A673 (cell line): Measurements from ENCODE around the gene TNFSF15. TPM values are rescaled to one million over a fixed set of nuclear protein-coding genes. Genes with fewer than 3 reads are reported as not detected.
A peak's percentile ranks its signal among the peaks of the same experiment; 100 is the strongest.
"Not testable (repeated sequence)": the region's sequence is repeated elsewhere in the genome, so short reads cannot be mapped to it uniquely, and the experiment has no call there.

Experiments used
- BruUV-seq: library from RNA; stranded (reverse); fragments of 400-500 nt; replicated peaks from 2 replicates; lab custom pipeline; 2021; lab: Mats Ljungman, UMichigan
- CTCF ChIA-PET: fragments of 300-600 bp; sonication (Branson Sonifier 250); formaldehyde crosslinking; loops from one replicate; lab custom pipeline; 2022; ENCODE audit warnings: antibody characterized with exemption; lab: Charles Lee
- POLR2A ChIA-PET: fragments of 300-600 bp; sonication (Branson Sonifier 250); formaldehyde crosslinking; loops from one replicate; lab custom pipeline; 2022; ENCODE audit warnings: antibody characterized with exemption; ENCODE audit not compliant: low non-redundant PET; lab: Charles Lee
- DNase-seq: peaks from one replicate; pipeline ENCODE4 v3.0.0-alpha.2; 2015; ENCODE audit warnings: low spot score
- H3K27ac ChIP-seq: fragments of 200-600 bp; sonication (generic); 2 replicates; pipeline ENCODE4 v1.5.1; 2016; ENCODE audit warnings: mixed run types, low read depth, mild to moderate bottlenecking, mixed read lengths, antibody characterized with exemption, low read length; ENCODE audit not compliant: poor library complexity, severe bottlenecking
- H3K27me3 ChIP-seq: fragments of 200-600 bp; sonication (generic); replicated peaks from 2 replicates; pipeline ENCODE4 v1.6.1; 2017; ENCODE audit warnings: mixed run types, low read depth, mild to moderate bottlenecking, mixed read lengths, antibody characterized with exemption, low read length; ENCODE audit not compliant: insufficient read depth, poor library complexity
- H3K36me3 ChIP-seq: fragments of 200-600 bp; sonication (generic); 2 replicates; pipeline ENCODE4 v1.6.1; 2016; ENCODE audit warnings: mixed run types, mild to moderate bottlenecking, mixed read lengths, antibody characterized with exemption, low read length; ENCODE audit not compliant: insufficient read depth, poor library complexity, severe bottlenecking
- H3K4me1 ChIP-seq: fragments of 200-600 bp; sonication (generic); 2 replicates; pipeline ENCODE4 v1.6.1; 2017; ENCODE audit warnings: mixed run types, mild to moderate bottlenecking, mixed read lengths, antibody characterized with exemption, low read length; ENCODE audit not compliant: insufficient read depth, poor library complexity, severe bottlenecking
- H3K4me3 ChIP-seq: fragments of 200-600 bp; sonication (generic); 2 replicates; pipeline ENCODE4 v1.5.1; 2016; ENCODE audit warnings: low read depth, mixed run types, mild to moderate bottlenecking, mixed read lengths, low read length; ENCODE audit not compliant: poor library complexity, severe bottlenecking
- H3K9me3 ChIP-seq: fragments of 200-600 bp; sonication (generic); 2 replicates; pipeline ENCODE4 v1.6.1; 2016; ENCODE audit warnings: mixed run types, low read depth, mild to moderate bottlenecking, mixed read lengths, antibody characterized with exemption, low read length; ENCODE audit not compliant: poor library complexity, severe bottlenecking
- CTCF ChIP-seq: fragments of 300-800, 200-600 bp; sonication (generic); conservative IDR thresholded peaks from 2 replicates; pipeline ENCODE4 v1.5.1; 2017; ENCODE audit warnings: low read depth, mild to moderate bottlenecking, antibody characterized with exemption, low read length, moderate library complexity, mixed read lengths
- EZH2 ChIP-seq: fragments of 200-600 bp; sonication (generic); IDR thresholded peaks from 2 replicates; pipeline ENCODE4 v1.6.1; 2017; ENCODE audit warnings: borderline replicate concordance, low read depth, mild to moderate bottlenecking, mixed read lengths, antibody characterized with exemption, low read length; ENCODE audit not compliant: poor library complexity, severe bottlenecking
- intact Hi-C: fragments of 100-400 bp; cut with micrococcal nuclease; formaldehyde crosslinking; loops from one replicate; pipeline ENCODE4 v1.10.0; 2022; ENCODE audit not compliant: unreplicated experiment
- total RNA-seq: library from RNA; stranded (reverse); gene quantifications from 2 replicates; pipeline ENCODE4 v1.2.3, GENCODE V29; 2021

The TNFSF15 gene
- total RNA-seq, 1 experiment from 2014 or later = not detected

DNA sequence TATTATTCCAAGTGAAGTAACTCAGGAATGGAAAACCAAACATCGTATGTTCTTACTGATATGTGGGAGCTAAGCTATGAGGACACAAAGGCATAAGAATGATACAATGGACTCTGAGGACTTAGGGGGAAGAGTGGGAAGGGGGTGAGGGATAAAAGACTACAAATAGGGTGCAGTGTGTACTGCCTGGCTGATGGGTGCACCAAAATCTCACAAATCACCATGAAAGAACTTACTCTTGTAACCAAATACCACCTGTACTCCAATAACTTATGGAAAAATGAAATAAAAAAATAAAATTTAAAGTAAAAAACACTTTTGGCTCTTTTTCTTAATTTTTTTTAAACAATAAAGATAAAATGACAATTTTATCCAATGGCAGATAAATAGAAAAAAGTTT lies 64.3 kb downstream of the TNFSF15 start:
- H3K4me3 ChIP-seq, H3K4me1 ChIP-seq, H3K36me3 ChIP-seq, DNase-seq, H3K27me3 ChIP-seq, H3K27ac ChIP-seq, H3K9me3 ChIP-seq, CTCF ChIA-PET, BruUV-seq, intact Hi-C loops, POLR2A ChIA-PET: not testable (repeated sequence)
- TF ChIP-seq CTCF = 0 out of 2 replicates have a peak, but pooled peaks have one; percentile 11

DNA sequence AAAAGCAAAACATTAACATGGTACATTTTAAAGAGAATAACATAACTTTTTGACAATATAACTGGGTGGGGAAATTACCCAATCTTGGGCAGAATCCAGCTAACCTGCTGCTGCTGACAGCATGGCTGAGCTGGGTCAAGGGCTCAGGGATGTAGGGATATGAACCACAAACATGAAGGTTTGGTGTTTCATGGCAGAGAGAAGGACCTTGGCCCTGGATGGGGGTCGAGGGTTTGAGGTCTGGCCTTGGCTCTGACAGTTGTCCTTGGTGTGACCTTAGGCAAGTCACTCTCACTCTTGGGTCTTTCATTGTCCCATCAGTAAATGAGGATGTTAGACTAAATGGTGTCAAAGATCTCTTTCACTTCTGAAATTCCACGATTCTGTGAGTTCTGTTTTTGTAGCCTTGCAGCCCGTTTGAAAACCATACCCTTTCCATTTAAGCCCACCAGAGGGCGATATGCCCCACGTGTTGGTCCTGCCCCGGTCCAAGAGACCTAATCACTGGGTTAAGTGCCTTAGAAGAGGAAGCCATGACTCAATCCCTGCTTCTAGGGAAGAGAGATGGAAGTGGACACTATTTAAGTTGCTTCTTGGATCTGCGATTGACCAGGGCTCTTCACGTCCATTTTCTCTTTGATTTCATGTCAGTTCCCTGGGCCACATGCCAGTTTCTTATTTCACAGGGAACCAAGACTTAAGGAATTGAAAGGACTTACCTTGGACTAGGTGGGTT lies 67.1 kb downstream of the TNFSF15 start:
- ChIA-PET POLR2A (no interaction called here), CTCF (interaction anchor here (0.7 to 0.8 kb wide), 2 partner anchors 172 to 278 kb away, joined by 3 to 13 read pairs; no protein-coding TSS in a partner anchor)
- H3K36me3 ChIP-seq = no peaks in the 10 kb centered on the region
- no TSS peak for BruUV-seq
- no peaks in the 10 kb centered on the region for H3K27me3 ChIP-seq
- H3K4me1 ChIP-seq = peaks cover 13% of the 10 kb centered on the region
- intact Hi-C loops = loop anchor here (1.0 to 5.0 kb wide), 5 partner anchors 169 to 784 kb away; no protein-coding TSS in a partner anchor
- H3K4me3 ChIP-seq = no peak overlapping the region
- H3K27ac ChIP-seq = no peak overlapping the region
- DNase-seq = peak; percentile 82
- H3K9me3 ChIP-seq = no peaks in the 10 kb centered on the region
- TF ChIP-seq CTCF = peak; percentile 86
- no peak for TF ChIP-seq EZH2

GRCh38 chr9:114737847-114738246 lies 68.0 kb downstream of the TNFSF15 start:
- no peak for DNase-seq
- TF ChIP-seq CTCF (no peak), EZH2 (no peak)
- Histone ChIP-seq H3K36me3 (no peaks in the 10 kb centered on the region), H3K4me3 (no peak overlapping the region), H3K9me3 (no peaks in the 10 kb centered on the region), H3K4me1 (peaks cover 13% of the 10 kb centered on the region), H3K27ac (no peak overlapping the region), H3K27me3 (no peaks in the 10 kb centered on the region)
- BruUV-seq = no TSS peak
- intact Hi-C loops = loop anchor here (5.0 kb wide), 2 partner anchors 331 to 784 kb away; no protein-coding TSS in a partner anchor
- ChIA-PET POLR2A (no interaction called here), CTCF (interaction anchor here (0.7 to 1.4 kb wide), 3 partner anchors 83 to 279 kb away, joined by 3 to 13 read pairs (median 4); no protein-coding TSS in a partner anchor)
